GM12801 (cell line): ENCODE measurements around the gene CISD3.

Experiments
- TF ChIP-seq, protein P1 (sequence below): IDR thresholded peaks from one replicate; pipeline ENCODE4 v1.5.1; 2011; ENCODE audit warnings: control low read depth; ENCODE audit not compliant: insufficient read length; ENCODE audit errors: extremely low read depth

The CISD3 gene

DNA sequence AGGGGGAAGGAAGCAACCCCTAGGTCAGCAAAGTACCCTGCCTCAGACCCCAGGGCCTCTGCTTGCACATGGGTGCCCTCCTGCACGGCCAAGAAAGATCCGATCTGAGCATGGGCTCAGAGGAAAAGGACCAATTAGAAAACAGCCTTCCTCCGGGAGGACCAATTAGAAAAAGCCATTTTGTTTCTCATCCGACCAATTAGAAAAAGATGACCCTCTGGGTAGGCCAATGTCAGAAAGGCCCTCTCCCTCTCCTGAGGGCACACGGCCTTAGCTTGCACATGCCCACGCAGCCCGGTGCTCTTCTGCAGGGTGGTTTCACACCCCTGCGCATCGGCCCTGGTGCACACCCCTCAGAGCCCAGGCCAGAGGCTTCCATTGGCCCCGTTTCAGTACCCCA is 5.1 kb upstream of the CISD3 start:
- TF ChIP-seq, protein P1, sequence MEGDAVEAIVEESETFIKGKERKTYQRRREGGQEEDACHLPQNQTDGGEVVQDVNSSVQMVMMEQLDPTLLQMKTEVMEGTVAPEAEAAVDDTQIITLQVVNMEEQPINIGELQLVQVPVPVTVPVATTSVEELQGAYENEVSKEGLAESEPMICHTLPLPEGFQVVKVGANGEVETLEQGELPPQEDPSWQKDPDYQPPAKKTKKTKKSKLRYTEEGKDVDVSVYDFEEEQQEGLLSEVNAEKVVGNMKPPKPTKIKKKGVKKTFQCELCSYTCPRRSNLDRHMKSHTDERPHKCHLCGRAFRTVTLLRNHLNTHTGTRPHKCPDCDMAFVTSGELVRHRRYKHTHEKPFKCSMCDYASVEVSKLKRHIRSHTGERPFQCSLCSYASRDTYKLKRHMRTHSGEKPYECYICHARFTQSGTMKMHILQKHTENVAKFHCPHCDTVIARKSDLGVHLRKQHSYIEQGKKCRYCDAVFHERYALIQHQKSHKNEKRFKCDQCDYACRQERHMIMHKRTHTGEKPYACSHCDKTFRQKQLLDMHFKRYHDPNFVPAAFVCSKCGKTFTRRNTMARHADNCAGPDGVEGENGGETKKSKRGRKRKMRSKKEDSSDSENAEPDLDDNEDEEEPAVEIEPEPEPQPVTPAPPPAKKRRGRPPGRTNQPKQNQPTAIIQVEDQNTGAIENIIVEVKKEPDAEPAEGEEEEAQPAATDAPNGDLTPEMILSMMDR, result no peak

DNA sequence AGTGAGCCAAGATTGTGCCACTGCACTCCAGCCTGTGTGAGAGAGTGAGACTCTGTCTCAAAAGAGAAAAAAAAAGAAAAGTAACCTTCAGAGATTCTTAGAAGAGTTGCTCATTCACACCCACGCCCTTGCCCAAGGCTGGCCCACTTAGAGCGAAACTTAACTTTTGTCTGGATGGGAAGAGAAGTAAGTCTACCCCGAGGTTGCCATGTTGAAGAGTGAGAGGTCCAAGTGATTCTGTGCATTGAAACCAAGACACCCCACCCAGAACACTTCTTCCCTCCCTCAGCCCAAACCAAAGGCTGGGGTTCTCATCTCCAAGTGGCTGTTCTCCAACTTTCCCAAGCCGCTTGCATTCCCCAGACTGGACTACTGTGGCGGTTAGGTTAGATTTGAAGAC is 2.4 kb upstream of the CISD3 start:
- TF ChIP-seq, protein P1, result no peak

DNA sequence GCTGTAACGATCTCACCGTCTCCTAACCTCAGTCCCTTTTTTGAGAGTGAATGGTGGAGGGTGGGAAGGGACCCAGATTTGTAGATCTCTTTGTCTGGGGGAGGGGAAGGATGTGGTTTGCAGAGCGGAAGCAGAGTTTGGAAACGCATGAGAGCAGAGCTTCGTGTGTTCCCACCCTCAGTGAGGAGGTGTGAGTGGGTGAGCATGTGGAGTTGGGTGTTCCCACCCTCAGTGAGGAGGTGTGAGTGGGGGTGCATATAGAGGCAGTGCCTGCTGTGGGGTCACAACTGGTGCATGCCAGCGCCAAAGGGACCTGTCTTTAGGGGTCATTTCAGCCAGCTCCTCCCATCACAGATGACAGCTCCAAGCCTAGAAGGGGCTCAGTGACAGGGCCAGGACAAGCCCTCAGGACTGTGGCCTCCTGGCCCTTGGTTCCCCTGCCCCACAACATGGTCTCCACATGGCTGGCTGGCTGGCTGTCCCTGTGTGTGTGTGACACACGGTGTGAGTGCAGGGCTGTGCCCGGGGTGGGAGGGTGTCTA is 1.8 kb upstream of the CISD3 start:
- TF ChIP-seq, protein P1, result no peak

DNA sequence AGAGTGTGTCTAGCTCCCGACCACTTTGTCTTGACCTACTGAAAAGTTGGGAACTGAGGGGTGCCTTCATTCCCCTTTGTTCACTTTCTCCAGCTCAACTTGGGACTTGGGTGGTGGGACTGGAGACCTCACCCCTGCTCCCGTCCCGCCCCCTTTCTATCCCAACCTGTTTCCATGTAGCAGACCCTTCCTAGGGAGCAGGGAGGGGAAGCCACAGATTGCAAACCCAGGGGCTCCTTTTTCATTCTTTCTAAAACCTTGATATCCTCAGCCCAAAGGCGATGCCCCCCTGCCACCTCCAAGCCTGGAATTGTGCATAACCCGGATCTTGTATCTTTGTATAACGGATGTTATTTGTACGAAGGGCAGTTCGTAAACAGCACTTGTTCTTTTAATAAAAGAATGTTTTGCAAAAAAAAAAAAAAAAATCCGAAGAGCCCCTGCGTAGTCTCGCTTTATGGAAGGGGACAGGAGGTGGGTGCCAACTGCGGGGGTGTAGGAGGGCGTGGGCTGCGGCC is 714 bp upstream of the CISD3 start:
- TF ChIP-seq, protein P1, result no peak

DNA sequence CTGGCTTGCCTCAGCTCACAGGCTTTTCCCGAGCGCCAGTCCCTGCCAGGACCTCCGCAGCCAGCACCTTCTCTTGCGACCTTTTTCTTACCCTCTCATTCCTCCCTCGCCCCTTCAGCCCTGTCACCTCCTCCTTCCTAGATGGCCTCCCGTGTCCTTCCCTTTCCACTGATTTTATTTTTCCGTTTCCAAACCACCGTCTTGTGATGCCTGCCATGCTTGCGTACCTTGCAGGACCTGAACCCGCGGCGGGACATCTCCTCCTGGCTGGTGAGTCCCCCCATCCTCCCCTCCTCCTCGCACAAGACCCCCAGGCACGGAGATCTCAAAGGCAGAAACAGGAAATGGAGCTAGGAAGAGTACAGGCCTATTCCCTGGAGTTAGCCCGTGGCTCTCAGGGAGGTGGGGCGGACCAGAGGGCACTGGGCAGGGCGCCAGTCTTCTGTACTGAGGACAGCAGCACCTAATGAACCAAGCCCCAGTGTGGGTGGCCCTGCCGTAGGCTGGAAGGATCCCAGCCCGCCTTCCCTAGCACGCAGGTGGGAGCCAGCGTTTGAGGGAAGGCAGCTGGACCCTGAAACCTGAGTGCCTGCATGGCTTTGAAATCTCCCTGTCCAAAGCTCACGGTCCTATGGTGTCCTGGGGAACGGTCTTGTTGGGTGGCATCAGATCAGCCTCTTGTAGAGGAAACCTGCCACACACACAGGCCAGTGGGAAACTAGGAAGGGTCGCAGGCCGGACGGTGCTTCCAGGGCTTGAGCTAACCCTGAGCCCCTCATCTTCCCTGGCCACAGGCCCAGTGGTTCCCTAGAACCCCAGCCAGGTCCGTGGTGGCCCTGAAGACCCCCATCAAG is 612 bp downstream of the CISD3 start:
- TF ChIP-seq, protein P1, result no peak

DNA sequence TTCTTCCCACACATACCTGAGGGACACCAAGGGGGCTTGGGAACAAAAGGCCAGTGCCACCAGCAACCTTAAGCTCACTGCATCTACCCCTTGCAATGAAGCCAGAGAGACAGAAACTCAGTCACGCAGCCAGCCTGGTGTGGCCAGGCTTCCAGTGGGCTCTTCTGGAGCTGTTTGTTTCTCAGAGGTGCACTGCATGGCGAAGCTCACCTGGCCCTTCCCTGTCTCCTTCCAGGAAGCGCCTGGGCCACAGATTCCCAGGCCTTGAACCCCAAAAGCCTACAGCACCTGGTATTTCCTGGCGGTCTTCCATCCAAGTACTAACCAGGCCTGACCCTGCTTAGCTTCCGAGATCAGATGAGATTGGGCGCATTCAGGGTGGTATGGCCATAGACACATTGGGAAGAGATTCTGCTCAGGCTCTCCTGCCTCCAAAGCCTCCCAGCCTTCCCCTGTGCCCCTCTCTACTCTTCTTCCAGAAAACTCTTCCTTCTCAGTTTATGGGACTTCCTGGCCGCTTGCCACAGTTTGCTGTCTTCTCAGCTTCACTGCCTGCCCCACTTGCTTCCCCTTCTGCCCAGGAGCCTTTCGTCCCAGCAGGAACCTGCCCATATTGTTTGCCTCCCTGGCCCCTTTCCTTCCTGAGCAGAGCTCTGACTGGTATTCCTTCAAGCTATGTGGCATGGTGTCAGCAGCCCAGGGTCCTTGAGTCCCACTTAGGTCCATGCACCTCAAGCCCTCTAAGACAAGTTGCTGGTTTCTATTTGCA is 1.6 kb downstream of the CISD3 start:
- TF ChIP-seq, protein P1, result no peak
